HepG2 (cell line): ENCODE measurements around the gene NOTUM. TPM values are rescaled to one million over a fixed set of nuclear protein-coding genes. Genes with fewer than 3 reads are reported as not detected.
A peak's percentile ranks its signal among the peaks of the same experiment; 100 is the strongest.

Source experiments
- DPF2 ChIP-seq: sonication (generic); formaldehyde crosslinking; IDR thresholded peaks from 2 replicates; pipeline ENCODE4 v1.4.0; 2020; ENCODE audit warnings: mild to moderate bottlenecking, low read depth, missing genetic modification reagents, borderline replicate concordance
- EED ChIP-seq: sonication (generic); formaldehyde crosslinking; IDR thresholded peaks from 2 replicates; pipeline ENCODE4 v1.5.0; 2020; ENCODE audit warnings: mild to moderate bottlenecking, missing genetic modification reagents
- ERF ChIP-seq: IDR thresholded peaks from 2 replicates; pipeline ENCODE4 v1.6.1; 2018; ENCODE audit warnings: missing biosample characterization, missing genetic modification reagents
- MATR3 ChIP-seq: sonication (generic); formaldehyde crosslinking; IDR thresholded peaks from 2 replicates; pipeline ENCODE4 v1.4.0; 2020; ENCODE audit warnings: missing genetic modification reagents
- ZFP62 ChIP-seq: sonication (generic); formaldehyde crosslinking; IDR thresholded peaks from 2 replicates; pipeline ENCODE4 v1.4.0; 2020; ENCODE audit warnings: missing genetic modification reagents
- ZNF121 ChIP-seq: sonication (generic); formaldehyde crosslinking; IDR thresholded peaks from 2 replicates; pipeline ENCODE4 v1.5.0; 2020; ENCODE audit warnings: mild to moderate bottlenecking, missing genetic modification reagents
- ZNF773 ChIP-seq: sonication (generic); formaldehyde crosslinking; IDR thresholded peaks from 2 replicates; pipeline ENCODE4 v1.4.0; 2020; ENCODE audit warnings: missing genetic modification reagents, borderline replicate concordance
- polyA plus RNA-seq, 8 experiments: library from polyadenylated mRNA; depleted of rRNA in 3 of 8; stranded (reverse) in 7 of 8; unstranded in 1 of 8; fragments of >200 nt; fragmentation: Illumina TruSeq in 4 of 8; extraction: Trizol in 4 of 8; gene quantifications; 2 replicates each; pipeline versions ENCODE4 v1.2.1 to v1.2.3, GENCODE V29; 2011 to 2016; ENCODE audit warnings: low read depth in 4 of 8, missing spikeins in 1 of 8, mixed read lengths in 1 of 8; ENCODE audit not compliant: insufficient read depth in 1 of 8
- total RNA-seq, 5 experiments: library from RNA; depleted of rRNA; stranded (reverse); fragments of >200 nt; fragmentation: Illumina TruSeq; extraction: Trizol; gene quantifications; 2 replicates each; pipeline ENCODE4 v1.2.3, GENCODE V29; 2016; ENCODE audit warnings: low read depth in 1 of 5
- TF ChIP-seq, protein P1 (sequence below): sonication (generic); formaldehyde crosslinking; IDR thresholded peaks from 2 replicates; pipeline ENCODE4 v1.5.0; 2020; ENCODE audit warnings: mild to moderate bottlenecking, missing genetic modification reagents, borderline replicate concordance
- TF ChIP-seq, protein P2 (sequence below): sonication (generic); formaldehyde crosslinking; IDR thresholded peaks from 2 replicates; pipeline ENCODE4 v1.4.0; 2020; ENCODE audit warnings: missing genetic modification reagents, low read depth, mild to moderate bottlenecking, borderline replicate concordance
- TF ChIP-seq, protein P3 (sequence below): sonication (generic); formaldehyde crosslinking; IDR thresholded peaks from 2 replicates; pipeline ENCODE4 v1.4.0; 2020; ENCODE audit warnings: missing genetic modification reagents
- TF ChIP-seq, protein P4 (sequence below): sonication (generic); formaldehyde crosslinking; conservative IDR thresholded peaks from 2 replicates; pipeline ENCODE4 v1.4.0; 2020; ENCODE audit warnings: missing genetic modification reagents

NOTUM gene
- total and polyA plus RNA-seq, 2 of the 13 experiments (the other 11 are each of a cell fraction or from before 2014, with no cell fraction given) = 150 to 160 TPM

DNA sequence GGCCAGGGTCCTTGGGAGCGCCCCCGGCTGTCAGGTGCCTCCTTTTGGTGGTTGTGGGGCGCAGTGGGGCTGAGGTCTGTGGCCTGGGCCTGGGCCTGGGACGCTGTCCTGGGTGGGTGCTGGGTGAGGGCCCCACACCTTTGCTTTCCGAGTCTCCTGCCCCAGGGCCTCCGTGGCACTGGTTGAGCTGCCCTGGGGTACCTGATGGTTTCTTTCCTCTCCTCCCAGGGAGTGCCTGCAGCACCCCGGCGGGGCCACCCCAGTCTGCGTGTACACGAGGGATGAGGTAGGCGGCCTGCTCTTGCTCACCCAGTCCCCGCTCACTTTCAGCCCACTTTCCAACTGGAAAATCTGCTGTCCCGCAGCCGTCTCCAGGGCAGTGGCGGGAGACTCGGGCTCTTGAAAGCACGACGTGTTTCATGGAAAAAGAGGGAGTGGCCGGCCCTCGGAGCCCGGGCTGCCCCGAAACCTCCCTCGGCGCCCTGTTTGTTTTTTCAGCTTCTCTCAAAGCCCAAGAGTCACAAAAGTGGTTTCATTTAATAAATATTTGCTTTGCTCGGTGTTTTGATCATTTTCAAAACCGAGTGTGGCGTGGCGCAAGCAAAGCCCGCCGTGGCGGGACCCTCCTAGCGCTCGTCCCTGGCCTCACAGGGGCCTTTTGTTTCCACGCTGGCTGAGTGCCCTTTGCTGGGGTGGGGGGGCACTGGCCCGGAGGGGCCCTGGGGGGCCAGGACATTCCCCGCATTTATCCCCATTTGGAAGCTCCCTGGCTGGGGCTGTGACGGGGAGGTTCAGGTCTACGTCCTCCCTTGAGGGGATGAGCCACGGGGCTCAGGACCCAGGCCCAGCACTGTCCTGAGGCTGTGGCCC, 33.8 kb upstream of the NOTUM start (continued):
- TF ChIP-seq, protein P1, sequence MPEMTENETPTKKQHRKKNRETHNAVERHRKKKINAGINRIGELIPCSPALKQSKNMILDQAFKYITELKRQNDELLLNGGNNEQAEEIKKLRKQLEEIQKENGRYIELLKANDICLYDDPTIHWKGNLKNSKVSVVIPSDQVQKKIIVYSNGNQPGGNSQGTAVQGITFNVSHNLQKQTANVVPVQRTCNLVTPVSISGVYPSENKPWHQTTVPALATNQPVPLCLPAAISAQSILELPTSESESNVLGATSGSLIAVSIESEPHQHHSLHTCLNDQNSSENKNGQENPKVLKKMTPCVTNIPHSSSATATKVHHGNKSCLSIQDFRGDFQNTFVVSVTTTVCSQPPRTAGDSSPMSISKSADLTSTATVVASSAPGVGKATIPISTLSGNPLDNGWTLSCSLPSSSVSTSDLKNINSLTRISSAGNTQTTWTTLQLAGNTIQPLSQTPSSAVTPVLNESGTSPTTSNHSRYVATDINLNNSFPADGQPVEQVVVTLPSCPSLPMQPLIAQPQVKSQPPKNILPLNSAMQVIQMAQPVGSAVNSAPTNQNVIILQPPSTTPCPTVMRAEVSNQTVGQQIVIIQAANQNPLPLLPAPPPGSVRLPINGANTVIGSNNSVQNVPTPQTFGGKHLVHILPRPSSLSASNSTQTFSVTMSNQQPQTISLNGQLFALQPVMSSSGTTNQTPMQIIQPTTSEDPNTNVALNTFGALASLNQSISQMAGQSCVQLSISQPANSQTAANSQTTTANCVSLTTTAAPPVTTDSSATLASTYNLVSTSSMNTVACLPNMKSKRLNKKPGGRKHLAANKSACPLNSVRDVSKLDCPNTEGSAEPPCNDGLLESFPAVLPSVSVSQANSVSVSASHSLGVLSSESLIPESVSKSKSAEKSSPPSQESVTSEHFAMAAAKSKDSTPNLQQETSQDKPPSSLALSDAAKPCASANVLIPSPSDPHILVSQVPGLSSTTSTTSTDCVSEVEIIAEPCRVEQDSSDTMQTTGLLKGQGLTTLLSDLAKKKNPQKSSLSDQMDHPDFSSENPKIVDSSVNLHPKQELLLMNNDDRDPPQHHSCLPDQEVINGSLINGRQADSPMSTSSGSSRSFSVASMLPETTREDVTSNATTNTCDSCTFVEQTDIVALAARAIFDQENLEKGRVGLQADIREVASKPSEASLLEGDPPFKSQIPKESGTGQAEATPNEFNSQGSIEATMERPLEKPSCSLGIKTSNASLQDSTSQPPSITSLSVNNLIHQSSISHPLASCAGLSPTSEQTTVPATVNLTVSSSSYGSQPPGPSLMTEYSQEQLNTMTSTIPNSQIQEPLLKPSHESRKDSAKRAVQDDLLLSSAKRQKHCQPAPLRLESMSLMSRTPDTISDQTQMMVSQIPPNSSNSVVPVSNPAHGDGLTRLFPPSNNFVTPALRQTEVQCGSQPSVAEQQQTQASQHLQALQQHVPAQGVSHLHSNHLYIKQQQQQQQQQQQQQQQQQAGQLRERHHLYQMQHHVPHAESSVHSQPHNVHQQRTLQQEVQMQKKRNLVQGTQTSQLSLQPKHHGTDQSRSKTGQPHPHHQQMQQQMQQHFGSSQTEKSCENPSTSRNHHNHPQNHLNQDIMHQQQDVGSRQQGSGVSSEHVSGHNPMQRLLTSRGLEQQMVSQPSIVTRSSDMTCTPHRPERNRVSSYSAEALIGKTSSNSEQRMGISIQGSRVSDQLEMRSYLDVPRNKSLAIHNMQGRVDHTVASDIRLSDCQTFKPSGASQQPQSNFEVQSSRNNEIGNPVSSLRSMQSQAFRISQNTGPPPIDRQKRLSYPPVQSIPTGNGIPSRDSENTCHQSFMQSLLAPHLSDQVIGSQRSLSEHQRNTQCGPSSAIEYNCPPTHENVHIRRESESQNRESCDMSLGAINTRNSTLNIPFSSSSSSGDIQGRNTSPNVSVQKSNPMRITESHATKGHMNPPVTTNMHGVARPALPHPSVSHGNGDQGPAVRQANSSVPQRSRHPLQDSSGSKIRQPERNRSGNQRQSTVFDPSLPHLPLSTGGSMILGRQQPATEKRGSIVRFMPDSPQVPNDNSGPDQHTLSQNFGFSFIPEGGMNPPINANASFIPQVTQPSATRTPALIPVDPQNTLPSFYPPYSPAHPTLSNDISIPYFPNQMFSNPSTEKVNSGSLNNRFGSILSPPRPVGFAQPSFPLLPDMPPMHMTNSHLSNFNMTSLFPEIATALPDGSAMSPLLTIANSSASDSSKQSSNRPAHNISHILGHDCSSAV = no peak
- TF ChIP-seq, protein P2, sequence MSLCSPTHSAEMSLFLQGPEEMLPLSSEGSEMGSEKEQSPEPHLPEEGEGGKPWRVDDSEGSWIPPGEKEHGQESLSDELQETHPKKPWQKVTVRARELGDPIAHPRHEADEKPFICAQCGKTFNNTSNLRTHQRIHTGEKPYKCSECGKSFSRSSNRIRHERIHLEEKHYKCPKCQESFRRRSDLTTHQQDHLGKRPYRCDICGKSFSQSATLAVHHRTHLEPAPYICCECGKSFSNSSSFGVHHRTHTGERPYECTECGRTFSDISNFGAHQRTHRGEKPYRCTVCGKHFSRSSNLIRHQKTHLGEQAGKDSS (CRISPR knock-in tag) = peak; percentile 39; the same call in 1 of the 2 replicates
- TF ChIP-seq EED = no peak
- TF ChIP-seq MATR3 (CRISPR knock-in tag) = 0 out of 2 replicates have a peak, but pooled peaks have one; percentile 30
- TF ChIP-seq DPF2 (CRISPR knock-in tag) = peak; percentile 10; the same call in 1 of the 2 replicates
- TF ChIP-seq, protein P3, sequence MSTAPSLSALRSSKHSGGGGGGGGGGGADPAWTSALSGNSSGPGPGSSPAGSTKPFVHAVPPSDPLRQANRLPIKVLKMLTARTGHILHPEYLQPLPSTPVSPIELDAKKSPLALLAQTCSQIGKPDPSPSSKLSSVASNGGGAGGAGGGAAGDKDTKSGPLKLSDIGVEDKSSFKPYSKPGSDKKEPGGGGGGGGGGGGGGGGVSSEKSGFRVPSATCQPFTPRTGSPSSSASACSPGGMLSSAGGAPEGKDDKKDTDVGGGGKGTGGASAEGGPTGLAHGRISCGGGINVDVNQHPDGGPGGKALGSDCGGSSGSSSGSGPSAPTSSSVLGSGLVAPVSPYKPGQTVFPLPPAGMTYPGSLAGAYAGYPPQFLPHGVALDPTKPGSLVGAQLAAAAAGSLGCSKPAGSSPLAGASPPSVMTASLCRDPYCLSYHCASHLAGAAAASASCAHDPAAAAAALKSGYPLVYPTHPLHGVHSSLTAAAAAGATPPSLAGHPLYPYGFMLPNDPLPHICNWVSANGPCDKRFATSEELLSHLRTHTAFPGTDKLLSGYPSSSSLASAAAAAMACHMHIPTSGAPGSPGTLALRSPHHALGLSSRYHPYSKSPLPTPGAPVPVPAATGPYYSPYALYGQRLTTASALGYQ = peak; percentile 88
- TF ChIP-seq ZFP62 (CRISPR knock-in tag) = no peak
- TF ChIP-seq ZNF121 (CRISPR knock-in tag) = no peak
- no peak; the same call in 1 of the 2 replicates for TF ChIP-seq ZNF773
- 0 out of 2 replicates have a peak, but pooled peaks have one; percentile 35 for TF ChIP-seq ERF (CRISPR knock-in tag)
- TF ChIP-seq, protein P4, sequence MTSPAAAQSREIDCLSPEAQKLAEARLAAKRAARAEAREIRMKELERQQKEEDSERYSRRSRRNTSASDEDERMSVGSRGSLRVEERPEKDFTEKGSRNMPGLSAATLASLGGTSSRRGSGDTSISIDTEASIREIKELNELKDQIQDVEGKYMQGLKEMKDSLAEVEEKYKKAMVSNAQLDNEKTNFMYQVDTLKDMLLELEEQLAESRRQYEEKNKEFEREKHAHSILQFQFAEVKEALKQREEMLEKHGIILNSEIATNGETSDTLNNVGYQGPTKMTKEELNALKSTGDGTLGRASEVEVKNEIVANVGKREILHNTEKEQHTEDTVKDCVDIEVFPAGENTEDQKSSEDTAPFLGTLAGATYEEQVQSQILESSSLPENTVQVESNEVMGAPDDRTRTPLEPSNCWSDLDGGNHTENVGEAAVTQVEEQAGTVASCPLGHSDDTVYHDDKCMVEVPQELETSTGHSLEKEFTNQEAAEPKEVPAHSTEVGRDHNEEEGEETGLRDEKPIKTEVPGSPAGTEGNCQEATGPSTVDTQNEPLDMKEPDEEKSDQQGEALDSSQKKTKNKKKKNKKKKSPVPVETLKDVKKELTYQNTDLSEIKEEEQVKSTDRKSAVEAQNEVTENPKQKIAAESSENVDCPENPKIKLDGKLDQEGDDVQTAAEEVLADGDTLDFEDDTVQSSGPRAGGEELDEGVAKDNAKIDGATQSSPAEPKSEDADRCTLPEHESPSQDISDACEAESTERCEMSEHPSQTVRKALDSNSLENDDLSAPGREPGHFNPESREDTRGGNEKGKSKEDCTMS (CRISPR knock-in tag) = no peak
